Vagina (tissue), 2 donors: Measurements from ENCODE around the gene RACGAP1. TPM values are rescaled to one million over a fixed set of nuclear protein-coding genes. Genes with fewer than 3 reads are reported as not detected.

Source experiments
- DNase-seq, 2 donors: peaks; one replicate each; pipeline ENCODE4 v3.0.0-alpha.2; 2017; ENCODE audit errors: extremely low spot score in 2 of 2
- H3K27ac ChIP-seq: fragments of 200-600 bp; sonication (generic); one replicate; pipeline ENCODE4 v1.5.1; 2019
- H3K27me3 ChIP-seq: fragments of 200-600 bp; sonication (generic); one replicate; pipeline ENCODE4 v1.5.1; 2019
- H3K36me3 ChIP-seq, 2 donors: fragments of 200-600 bp; sonication (generic); one replicate each; pipeline ENCODE4 v1.5.1; 2017 to 2019
- H3K4me1 ChIP-seq: fragments of 200-600 bp; sonication (generic); one replicate; pipeline ENCODE4 v1.5.1; 2019
- H3K4me3 ChIP-seq, 2 donors: fragments of 200-600 bp; sonication (generic); 1 replicate in 1 of 2; 2 replicates in 1 of 2; pipeline ENCODE4 v1.5.1; 2016 to 2019
- H3K9me3 ChIP-seq: fragments of 200-600 bp; sonication (generic); one replicate; pipeline ENCODE4 v1.5.1; 2019
- CTCF ChIP-seq, 3 experiments: fragments of 450-650 bp in 2 of 3; fragments of 200-600 bp in 1 of 3; sonication (generic) in 1 of 3; IDR thresholded peaks; one replicate each; pipeline ENCODE4 v1.5.1; 2017 to 2019; ENCODE audit warnings: antibody characterized with exemption in 3 of 3, mild to moderate bottlenecking in 2 of 3, moderate library complexity in 2 of 3
- POLR2A ChIP-seq, 2 donors: fragments of 450-650 bp; IDR thresholded peaks; one replicate each; pipeline ENCODE4 v1.6.1; 2017; ENCODE audit warnings: antibody characterized with exemption in 2 of 2, mild to moderate bottlenecking in 2 of 2, moderate library complexity in 2 of 2
- POLR2AphosphoS5 ChIP-seq, 2 donors: sonication (generic); formaldehyde crosslinking; IDR thresholded peaks; one replicate each; pipeline ENCODE4 v1.9.0; 2017; ENCODE audit warnings: antibody characterized with exemption in 2 of 2, mild to moderate bottlenecking in 2 of 2, low read depth in 1 of 2; ENCODE audit not compliant: insufficient read depth in 1 of 2
- intact Hi-C: fragments of 100-400 bp; cut with DNase I; formaldehyde crosslinking; loops from one replicate; pipeline ENCODE4 v1.15.1; 2023
- total RNA-seq: library from RNA; depleted of rRNA; stranded (reverse); fragments of >200 nt; gene quantifications from one replicate; pipeline ENCODE4 v1.2.3, GENCODE V29; 2016

The RACGAP1 gene
- total RNA-seq, 1 donor from 2014 or later: 19.2 TPM

GRCh38 chr12:50043854-50044253 is 18.6 kb upstream of the RACGAP1 start:
- Histone ChIP-seq H3K4me3 (no peak overlapping the region), H3K4me1 (peaks cover 17% of the 10 kb centered on the region), H3K36me3 (no peaks in the 10 kb centered on the region), H3K27ac (no peak overlapping the region), H3K9me3 (no peaks in the 10 kb centered on the region), H3K27me3 (no peaks in the 10 kb centered on the region)
- intact Hi-C loops: no loop called here
- DNase-seq: no peak
- TF ChIP-seq CTCF (IDR thresholded peaks at IDR 0.05) (no peak), POLR2A (IDR thresholded peaks at IDR 0.05) (no peak), POLR2AphosphoS5 (IDR thresholded peaks at IDR 0.05; ENCODE audit: insufficient read depth in 1 of 2, low read depth in 1 of 2) (no peak)

GRCh38 chr12:50043308-50043707 is 18.0 kb upstream of the RACGAP1 start:
- H3K27ac ChIP-seq: no peak overlapping the region
- H3K27me3 ChIP-seq: no peaks in the 10 kb centered on the region
- intact Hi-C loops: no loop called here
- no peaks in the 10 kb centered on the region for H3K36me3 ChIP-seq
- no peak overlapping the region for H3K4me3 ChIP-seq
- peaks cover 17% of the 10 kb centered on the region for H3K4me1 ChIP-seq
- no peak for DNase-seq
- no peak for TF ChIP-seq POLR2A (IDR thresholded peaks at IDR 0.05)
- no peak for TF ChIP-seq POLR2AphosphoS5 (IDR thresholded peaks at IDR 0.05; ENCODE audit: insufficient read depth in 1 of 2, low read depth in 1 of 2)
- TF ChIP-seq CTCF (IDR thresholded peaks at IDR 0.05): no peak
- H3K9me3 ChIP-seq: no peaks in the 10 kb centered on the region

GRCh38 chr12:50042693-50043092 is 17.4 kb upstream of the RACGAP1 start:
- Histone ChIP-seq H3K4me1 (peaks cover 17% of the 10 kb centered on the region), H3K27me3 (no peaks in the 10 kb centered on the region), H3K36me3 (no peaks in the 10 kb centered on the region), H3K4me3 (no peak overlapping the region), H3K27ac (no peak overlapping the region), H3K9me3 (no peaks in the 10 kb centered on the region)
- TF ChIP-seq POLR2A (IDR thresholded peaks at IDR 0.05) (no peak), CTCF (IDR thresholded peaks at IDR 0.05) (no peak), POLR2AphosphoS5 (IDR thresholded peaks at IDR 0.05; ENCODE audit: insufficient read depth in 1 of 2, low read depth in 1 of 2) (no peak)
- intact Hi-C loops: no loop called here
- no peak for DNase-seq

GRCh38 chr12:50041962-50042361 is 16.7 kb upstream of the RACGAP1 start:
- H3K4me1 ChIP-seq: peaks cover 17% of the 10 kb centered on the region
- no peak for TF ChIP-seq POLR2AphosphoS5 (IDR thresholded peaks at IDR 0.05; ENCODE audit: insufficient read depth in 1 of 2, low read depth in 1 of 2)
- TF ChIP-seq POLR2A (IDR thresholded peaks at IDR 0.05): no peak
- TF ChIP-seq CTCF (IDR thresholded peaks at IDR 0.05): no peak
- no peak overlapping the region for H3K27ac ChIP-seq
- no peak for DNase-seq
- no peaks in the 10 kb centered on the region for H3K27me3 ChIP-seq
- no peaks in the 10 kb centered on the region for H3K36me3 ChIP-seq
- H3K9me3 ChIP-seq: no peaks in the 10 kb centered on the region
- H3K4me3 ChIP-seq: no peak overlapping the region
- intact Hi-C loops: no loop called here

GRCh38 chr12:50041062-50041860 is 16.0 kb upstream of the RACGAP1 start:
- no peaks in the 10 kb centered on the region for H3K27me3 ChIP-seq
- no peak for DNase-seq
- no peaks in the 10 kb centered on the region for H3K9me3 ChIP-seq
- intact Hi-C loops: no loop called here
- no peaks in the 10 kb centered on the region for H3K36me3 ChIP-seq
- TF ChIP-seq POLR2A (IDR thresholded peaks at IDR 0.05): no peak
- no peak for TF ChIP-seq CTCF (IDR thresholded peaks at IDR 0.05)
- TF ChIP-seq POLR2AphosphoS5 (IDR thresholded peaks at IDR 0.05; ENCODE audit: insufficient read depth in 1 of 2, low read depth in 1 of 2): no peak
- H3K4me3 ChIP-seq: no peak overlapping the region
- peaks cover 17% of the 10 kb centered on the region for H3K4me1 ChIP-seq
- H3K27ac ChIP-seq: no peak overlapping the region
